WTC11 (cell line): ENCODE results near the gene MBOAT2.

Source experiments
- ATF2 ChIP-seq: sonication (generic); formaldehyde crosslinking; IDR thresholded peaks from 2 replicates; pipeline ENCODE4 v1.8.1; 2022; ENCODE audit warnings: low read depth, missing genetic modification reagents, borderline replicate concordance
- CREB1 ChIP-seq: sonication (generic); formaldehyde crosslinking; IDR thresholded peaks from 2 replicates; pipeline ENCODE4 v1.8.0; 2023; ENCODE audit warnings: mild to moderate bottlenecking, missing genetic modification reagents
- CTCF ChIP-seq: fragments of 200-600 bp; IDR thresholded peaks from 2 replicates; pipeline ENCODE4 v1.8.0; 2022; ENCODE audit warnings: antibody characterized with exemption
- EMX1 ChIP-seq: fragments of 250-450 bp; sonication (Bioruptor Pico); IDR thresholded peaks from 2 replicates; pipeline ENCODE4 v1.8.0; 2021; ENCODE audit warnings: mild to moderate bottlenecking
- ESRRA ChIP-seq: sonication (generic); formaldehyde crosslinking; IDR thresholded peaks from 2 replicates; pipeline ENCODE4 v1.8.1; 2022; ENCODE audit warnings: mild to moderate bottlenecking, missing genetic modification reagents, borderline replicate concordance
- FOXP4 ChIP-seq: sonication (generic); formaldehyde crosslinking; IDR thresholded peaks from 2 replicates; pipeline ENCODE4 v1.8.0; 2022; ENCODE audit warnings: mild to moderate bottlenecking, missing genetic modification reagents
- GABPB1 ChIP-seq: sonication (generic); formaldehyde crosslinking; IDR thresholded peaks from 2 replicates; pipeline ENCODE4 v1.8.1; 2023; ENCODE audit warnings: mild to moderate bottlenecking, missing genetic modification reagents
- NR2C2 ChIP-seq: sonication (generic); formaldehyde crosslinking; IDR thresholded peaks from 2 replicates; pipeline ENCODE4 v1.8.0; 2022; ENCODE audit warnings: mild to moderate bottlenecking, missing genetic modification reagents
- SP1 ChIP-seq: sonication (generic); formaldehyde crosslinking; conservative IDR thresholded peaks from 2 replicates; pipeline ENCODE4 v1.8.1; 2022; ENCODE audit warnings: missing genetic modification reagents

GRCh38 chr2:8998418-8999101 lies 4.9 kb downstream of the MBOAT2 start:
- TF ChIP-seq GABPB1 (CRISPR knock-in tag) (no peak), CTCF (no peak), EMX1 (CRISPR knock-in tag) (no peak), SP1 (CRISPR knock-in tag) (no peak), FOXP4 (CRISPR knock-in tag) (no peak), ATF2 (no peak), NR2C2 (CRISPR knock-in tag) (no peak), CREB1 (CRISPR knock-in tag) (no peak), ESRRA (CRISPR knock-in tag) (no peak)
